Stimulated activated CD8-positive, alpha-beta memory T cell treated with anti-CD3 and anti-CD28 coated beads, Interleukin-15, amount 100 ng/mL, for 4 hours (primary cell): ENCODE data around the gene SPG21.

Experiments
- DNase-seq, 2 donors: peaks; one replicate each; pipeline ENCODE4 v3.0.0-alpha.2; 2020; ENCODE audit warnings: low read depth in 2 of 2

SPG21 gene

DNA sequence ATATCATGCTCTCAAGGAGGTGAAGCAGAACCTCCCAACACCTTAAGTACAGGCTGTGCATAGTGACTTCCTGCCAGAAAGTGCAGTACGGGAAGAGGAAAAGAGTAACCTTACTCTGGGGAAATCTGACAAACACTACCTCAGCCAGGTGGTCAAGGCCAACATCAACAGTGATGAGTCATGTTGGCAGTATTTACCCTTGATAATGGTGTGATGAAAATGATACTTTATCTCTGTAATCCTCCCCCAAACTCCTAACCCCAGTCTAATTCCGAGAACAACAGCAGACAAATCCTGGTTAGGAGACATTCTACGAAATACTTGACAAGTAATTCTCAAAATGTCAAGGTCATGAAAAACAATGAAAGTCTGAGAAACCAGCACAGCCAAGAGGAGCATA lies 51.5 kb downstream of the SPG21 start:
- DNase-seq: no peak

DNA sequence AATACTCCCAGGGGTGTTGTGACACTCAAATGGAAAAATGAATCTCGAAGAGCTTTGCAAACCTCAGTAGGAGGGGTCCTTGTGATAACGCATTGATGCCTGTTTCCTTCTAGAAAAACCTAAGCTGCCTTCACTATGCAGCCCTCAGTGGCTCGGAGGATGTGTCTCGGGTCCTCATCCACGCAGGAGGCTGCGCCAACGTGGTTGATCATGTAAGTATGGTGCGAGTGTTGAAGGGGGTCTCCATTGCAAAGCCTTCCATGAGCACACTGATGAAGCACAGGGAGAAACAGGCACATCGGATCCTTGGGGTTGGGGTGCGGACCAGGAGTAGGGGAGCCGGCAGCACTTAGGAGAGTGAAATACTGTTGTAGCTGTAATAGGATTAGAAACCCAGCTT lies 55.7 kb downstream of the SPG21 start:
- DNase-seq: no peak

DNA sequence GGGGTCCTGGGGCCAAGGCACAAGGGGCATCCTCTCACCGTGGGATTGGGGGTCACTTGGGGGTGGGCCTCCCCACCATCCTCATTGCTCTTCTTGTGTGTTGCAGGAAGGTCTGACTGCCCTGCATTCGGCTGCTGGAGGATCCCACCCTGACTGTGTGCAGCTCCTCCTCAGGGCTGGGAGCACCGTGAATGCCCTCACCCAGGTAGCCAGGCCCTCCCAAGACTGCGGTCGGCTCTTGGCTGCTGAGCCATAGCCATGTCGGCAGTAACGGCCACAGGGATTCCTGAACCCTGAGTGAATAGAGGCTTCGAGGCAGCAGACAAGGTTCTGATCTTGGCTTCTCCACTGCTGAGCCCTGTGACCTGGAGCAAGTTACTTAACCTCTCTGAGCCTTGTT lies 58.3 kb downstream of the SPG21 start:
- no peak for DNase-seq

DNA sequence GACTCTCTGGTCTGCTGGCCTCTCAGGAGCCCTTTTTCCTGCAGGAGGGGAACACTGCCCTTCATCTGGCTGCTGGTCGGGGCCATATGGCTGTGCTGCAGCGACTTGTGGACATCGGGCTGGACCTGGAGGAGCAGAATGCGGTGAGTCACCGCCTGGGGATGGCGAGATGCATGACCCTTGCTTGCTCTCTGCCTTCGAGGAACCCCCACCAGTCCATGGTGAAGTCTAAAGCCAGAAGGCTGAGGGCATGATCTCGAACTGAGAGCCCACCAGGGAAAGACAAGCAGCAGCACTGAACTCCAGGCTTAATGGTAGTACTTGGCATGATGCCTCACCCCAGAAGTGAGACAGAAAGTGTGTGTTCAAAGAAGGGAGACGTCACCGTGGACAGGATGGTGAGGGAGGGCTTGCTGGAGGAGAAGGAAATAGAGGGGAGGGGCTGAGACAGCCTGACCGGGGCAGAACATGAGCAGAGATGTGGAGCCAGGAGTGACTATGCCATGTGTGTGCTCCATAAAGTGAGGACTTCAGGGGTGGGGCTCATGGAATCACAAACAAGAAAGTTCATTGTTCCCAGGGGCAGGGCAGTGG lies 58.8 kb downstream of the SPG21 start:
- no peak for DNase-seq

DNA sequence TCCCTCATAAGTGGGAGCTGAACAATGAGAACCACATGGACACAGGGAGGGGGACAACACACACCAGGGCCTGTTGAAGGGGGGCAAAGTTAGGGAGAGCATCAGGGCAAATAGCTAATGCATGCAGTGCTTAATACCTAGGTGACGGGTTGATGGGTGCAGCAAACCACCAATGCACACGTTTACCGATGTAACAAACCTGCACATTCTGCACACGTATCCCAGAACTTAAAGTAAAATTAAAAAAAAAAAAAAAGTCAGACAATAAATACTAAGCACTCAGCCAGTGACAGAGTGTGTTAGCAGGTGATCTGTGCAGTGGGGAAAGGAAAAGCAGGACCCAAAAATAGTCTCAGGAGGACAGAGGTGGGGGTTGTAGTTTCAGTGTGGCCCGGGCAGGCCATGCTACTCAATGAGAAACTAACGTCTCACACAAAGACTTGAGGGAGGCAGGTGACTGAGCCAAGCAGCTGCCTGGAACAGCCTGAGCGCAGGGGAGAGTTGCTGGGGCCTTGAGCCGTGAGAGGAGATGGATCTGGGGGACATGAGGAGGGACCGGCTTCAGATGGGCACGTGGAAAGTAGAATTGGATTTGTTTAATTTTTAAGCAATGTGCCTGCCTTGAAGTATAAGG lies 59.6 kb downstream of the SPG21 start:
- no peak for DNase-seq

DNA sequence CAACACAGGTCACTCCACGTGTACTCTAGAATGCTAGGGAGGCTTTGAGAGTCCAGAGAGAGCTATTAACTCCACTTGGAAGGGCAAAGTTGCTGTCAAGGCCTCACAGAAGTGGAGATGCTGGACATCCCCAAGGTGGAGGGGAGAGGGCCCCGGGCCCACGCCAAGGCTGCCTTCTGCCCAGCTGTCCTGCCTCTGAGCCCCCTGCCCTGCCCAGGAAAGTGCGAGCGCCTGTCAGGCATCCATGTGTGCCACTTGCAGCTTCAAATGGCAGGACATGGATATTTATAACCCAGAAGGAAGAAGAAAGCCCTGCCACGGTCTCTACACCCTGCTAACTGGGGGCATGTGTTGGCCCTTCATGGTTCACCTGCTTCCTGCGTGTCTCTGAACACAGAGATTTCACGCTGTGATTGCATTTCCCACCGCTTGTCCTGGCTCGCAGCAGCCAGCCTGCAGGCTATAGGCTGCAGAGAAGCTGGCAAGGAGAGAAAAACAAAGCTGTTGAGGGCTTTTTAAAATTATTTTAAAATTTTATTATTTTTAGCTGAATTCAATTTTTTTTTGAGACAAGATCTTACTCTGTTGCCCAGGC lies 61.0 kb downstream of the SPG21 start:
- DNase-seq: no peak

DNA sequence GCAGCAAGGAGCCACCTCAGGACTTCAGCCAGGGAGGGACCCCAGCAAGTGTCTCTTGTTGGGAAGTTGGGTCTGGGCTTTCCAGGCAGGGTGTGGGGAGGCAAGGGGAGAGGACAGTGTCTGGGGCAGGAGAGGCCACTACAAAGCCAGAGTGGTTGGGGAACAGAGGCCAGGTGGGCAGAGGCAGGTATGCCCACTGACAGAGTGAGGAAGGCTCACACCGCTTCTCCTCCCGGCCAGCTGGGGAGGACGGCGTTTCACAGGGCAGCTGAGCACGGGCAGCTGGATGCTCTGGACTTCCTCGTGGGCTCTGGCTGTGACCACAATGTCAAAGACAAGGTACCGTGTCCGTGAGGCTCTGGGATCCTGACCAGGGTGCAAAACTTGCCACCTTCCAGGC lies 63.1 kb downstream of the SPG21 start:
- no peak for DNase-seq

DNA sequence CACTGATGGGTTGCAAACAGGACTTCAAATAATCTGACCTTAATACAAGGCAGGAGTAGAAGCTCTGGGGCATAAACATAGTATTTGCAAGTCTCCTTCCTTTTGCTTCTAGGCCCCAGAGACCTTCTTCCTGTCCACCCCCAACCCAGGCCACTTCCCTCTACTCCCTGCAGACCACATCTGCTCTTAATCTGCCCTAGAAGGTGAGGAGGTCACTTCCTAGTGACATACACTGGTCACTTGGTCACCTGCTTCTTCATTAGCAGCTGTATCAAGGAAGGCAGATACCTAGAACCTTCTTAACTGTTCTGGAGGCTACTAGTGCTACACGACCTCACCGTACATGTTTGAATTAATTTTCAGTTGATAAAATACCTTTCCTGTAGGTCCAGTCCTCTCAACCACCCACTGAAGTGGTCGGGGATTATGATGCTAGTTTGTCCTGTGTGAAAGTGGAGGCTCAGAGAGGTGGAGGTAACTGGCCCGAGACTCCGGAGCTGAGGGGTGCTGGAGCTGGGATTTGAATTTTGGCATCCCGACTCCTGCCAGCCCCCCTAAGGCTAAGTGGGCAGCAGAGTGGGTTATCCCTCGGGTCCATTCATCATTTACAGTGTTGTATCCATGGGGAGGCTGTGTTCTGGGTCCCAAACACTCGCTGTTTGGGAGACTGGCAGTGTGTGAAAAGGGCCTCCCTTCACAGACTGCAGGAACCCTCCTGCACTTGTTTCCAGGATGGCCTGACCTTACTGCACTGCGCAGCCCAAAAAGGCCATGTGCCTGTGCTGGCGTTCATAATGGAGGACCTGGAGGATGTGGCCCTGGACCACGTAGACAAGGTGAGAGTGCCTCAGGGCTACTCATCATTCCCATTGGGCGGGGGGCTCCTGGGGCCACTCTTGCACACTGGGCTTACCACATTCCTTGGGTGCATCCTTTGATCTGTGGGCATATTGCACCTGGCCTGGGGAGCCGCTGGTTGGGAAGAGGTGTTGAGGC lies 64.1 kb downstream of the SPG21 start:
- no peak for DNase-seq

DNA sequence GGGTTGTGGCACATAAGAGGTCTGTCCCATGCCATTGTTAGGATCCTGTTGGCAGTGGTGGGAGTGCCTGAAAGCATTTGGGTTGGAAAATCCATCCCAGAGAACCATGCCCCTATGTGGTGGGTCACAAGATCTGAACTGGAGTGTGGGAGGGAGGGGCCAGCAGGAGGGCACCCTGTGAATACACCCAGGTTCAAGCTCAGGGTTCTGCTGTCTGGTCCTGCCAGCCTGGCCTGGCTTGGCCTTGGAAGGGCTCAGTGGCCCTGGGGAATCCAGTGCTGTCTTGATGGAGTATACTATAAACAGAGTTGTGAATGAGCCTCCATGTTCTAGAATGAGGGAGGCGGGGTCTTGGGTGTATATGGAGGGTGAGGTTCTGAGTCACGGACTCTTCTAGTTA lies 66.2 kb downstream of the SPG21 start:
- no peak for DNase-seq

DNA sequence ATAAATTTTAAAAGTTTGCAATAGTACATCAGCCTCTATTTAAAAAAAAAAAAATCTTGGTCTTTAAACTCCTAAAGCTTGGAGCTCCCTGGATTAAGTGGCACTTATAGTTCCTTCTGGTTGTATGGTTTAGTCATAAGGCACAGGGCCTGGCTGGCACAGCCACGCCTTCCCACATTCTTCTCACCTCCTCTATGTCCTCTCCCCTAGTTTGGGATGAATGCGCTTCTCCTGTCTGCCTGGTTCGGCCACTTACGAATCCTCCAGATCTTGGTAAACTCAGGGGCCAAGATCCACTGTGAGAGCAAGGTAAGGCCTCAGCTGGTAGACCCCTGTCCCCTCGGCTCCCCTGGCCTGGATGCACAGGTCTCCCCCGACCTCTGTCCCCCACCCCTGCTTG lies 68.0 kb downstream of the SPG21 start:
- DNase-seq: no peak

DNA sequence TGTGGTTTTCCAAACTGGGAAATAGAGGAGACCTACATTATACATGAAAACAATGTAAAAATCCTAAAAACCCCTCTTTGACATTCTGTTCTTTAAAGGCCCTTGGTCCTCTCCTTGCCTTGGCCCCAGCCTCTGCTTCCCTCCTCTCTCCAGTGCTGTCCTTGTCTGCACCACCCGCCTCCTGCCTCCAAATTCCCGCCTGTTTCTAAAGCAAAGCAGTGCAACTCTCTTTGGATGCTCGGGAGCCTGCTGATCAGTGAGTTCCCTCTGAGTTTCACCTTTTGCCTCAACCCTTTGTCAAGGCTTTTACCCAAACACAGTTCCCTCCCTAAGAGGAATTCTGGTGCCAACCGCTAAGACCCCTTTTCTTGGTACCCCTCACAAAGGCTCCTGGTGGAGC lies 70.0 kb downstream of the SPG21 start:
- DNase-seq: no peak

DNA sequence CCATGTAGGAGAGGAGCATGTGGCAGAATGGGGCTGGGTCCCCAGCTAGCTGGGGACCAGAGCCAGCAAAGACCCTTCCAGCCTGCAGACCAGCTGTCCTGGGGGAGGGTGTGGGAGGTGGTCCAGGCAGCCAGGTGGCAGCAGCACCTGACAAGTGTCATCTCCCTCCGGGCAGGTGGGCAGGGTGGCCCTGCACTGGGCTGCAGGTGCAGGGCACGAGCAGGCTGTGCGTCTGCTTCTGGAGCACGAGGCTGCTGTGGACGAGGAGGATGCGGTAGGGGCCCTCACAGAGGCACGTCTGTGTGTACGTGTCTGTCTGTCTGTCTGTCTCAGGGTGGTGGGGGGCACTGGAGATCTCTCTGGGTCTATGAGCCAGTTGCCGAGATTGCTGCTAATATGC lies 72.5 kb downstream of the SPG21 start:
- no peak for DNase-seq

DNA sequence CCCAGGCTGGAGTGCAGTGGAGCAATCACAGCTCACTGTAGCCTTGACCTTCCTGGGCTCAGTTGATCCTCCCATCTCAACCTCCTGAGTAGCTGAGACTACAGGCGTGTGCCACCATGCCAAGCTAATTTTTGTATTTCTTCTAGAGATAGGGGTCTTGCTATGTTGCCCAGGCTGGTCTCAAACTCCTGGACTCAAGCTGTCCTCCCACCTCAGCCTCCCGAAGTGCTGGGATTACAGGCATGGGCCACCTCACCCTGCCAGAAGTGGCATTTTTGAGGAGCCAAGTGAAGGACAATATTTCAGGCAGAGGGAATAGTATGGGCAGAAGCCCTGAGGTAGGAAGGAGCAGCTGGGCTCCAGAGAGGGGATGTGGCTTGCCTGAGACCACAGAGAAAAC lies 73.3 kb downstream of the SPG21 start:
- no peak for DNase-seq

DNA sequence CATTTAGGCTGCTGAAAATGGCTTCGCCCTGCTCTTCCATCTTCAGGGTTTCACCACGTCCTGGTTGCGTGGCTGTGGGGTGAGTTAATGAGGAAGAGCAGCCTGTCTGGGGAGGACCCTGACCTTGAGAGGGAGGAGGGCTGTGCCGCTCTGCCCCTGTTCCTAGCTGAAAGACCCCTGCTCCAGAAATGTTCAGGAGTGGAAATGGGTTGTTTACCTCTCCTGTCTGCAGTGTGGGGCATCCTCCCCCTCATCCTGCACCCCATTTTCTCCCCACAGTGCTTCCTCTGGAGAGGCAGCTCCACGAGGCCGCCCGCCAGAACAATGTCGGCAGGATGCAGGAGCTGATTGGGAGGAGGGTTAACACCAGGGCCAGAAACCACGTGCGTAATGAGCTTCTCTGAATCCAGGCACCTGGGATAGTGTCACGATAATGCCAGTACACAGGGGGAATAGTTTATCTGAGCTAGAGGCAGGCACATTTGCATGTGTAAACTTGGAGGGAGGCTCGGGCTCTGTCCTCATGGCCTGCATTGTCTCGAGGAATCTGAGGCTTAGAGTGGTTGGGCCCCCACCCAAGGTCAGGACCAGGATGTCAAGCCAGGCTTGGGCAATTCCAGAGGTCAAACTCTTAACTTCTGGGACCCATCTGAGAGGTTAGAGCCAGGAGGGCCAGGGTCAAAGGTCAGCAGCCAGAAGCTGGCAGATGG lies 74.0 kb downstream of the SPG21 start:
- DNase-seq: no peak
